Heart right ventricle (tissue), 16 donors: ENCODE measurements around the gene SH3RF2. TPM values are rescaled to one million over a fixed set of nuclear protein-coding genes. Genes with fewer than 3 reads are reported as not detected.

ENCODE experiments used
- ATAC-seq, 8 donors: fragments of 200-7000 bp; cut with Tn5 transposase; one replicate each; pipeline ENCODE4 v1.9.1; 2020; ENCODE audit warnings: mild to moderate bottlenecking in 8 of 8, moderate library complexity in 8 of 8, moderate number of reproducible peaks in 1 of 8
- DNase-seq, 2 donors: peaks; one replicate each; pipeline ENCODE4 v3.0.0-alpha.2; 2020
- H3K27ac ChIP-seq, 10 donors: fragments of 200-600 bp; sonication (generic) in 2 of 10; one replicate each; pipeline versions ENCODE4 v1.5.0 to v1.8.0; 2020 to 2022; ENCODE audit warnings: mild to moderate bottlenecking in 3 of 10
- H3K27me3 ChIP-seq, 7 donors: fragments of 200-600 bp; one replicate each; pipeline ENCODE4 v1.8.0; 2021 to 2022; ENCODE audit warnings: mild to moderate bottlenecking in 2 of 7
- H3K36me3 ChIP-seq, 9 donors: fragments of 200-600 bp; sonication (generic) in 1 of 9; one replicate each; pipeline versions ENCODE4 v1.5.0 to v1.8.0; 2020 to 2022; ENCODE audit warnings: mild to moderate bottlenecking in 2 of 9
- H3K4me1 ChIP-seq, 9 donors: fragments of 200-600 bp; sonication (generic) in 1 of 9; one replicate each; pipeline versions ENCODE4 v1.5.0 to v1.8.0; 2020 to 2022; ENCODE audit warnings: mild to moderate bottlenecking in 4 of 9
- H3K4me3 ChIP-seq, 10 donors: fragments of 200-600 bp; sonication (generic) in 2 of 10; one replicate each; pipeline versions ENCODE4 v1.5.0 to v1.8.0; 2020 to 2022; ENCODE audit warnings: mild to moderate bottlenecking in 7 of 10, moderate library complexity in 2 of 10
- H3K9me3 ChIP-seq, 11 donors: fragments of 200-600 bp in 10 of 11; sonication (generic) in 2 of 11; one replicate each; pipeline versions ENCODE4 v1.5.0 to v1.8.0; 2013 to 2022; ENCODE audit warnings: mild to moderate bottlenecking in 2 of 11, control low read depth in 1 of 11, moderate library complexity in 1 of 11
- WGBS, 2 donors: extraction: QIAGEN DNeasy Blood & Tissue Kit; methylation state at CpG; one replicate each; pipeline ENCODE4 v1.1.7; 2013; ENCODE audit warnings: inconsistent platforms in 1 of 2; 5-methylcytosine and 5-hydroxymethylcytosine counted together
- intact Hi-C, 10 donors: fragments of 100-400 bp; cut with DNase I; formaldehyde crosslinking; loops; one replicate each; pipeline versions ENCODE4 v1.11.1 to v1.14.2; 2022
- polyA plus RNA-seq, 2 donors: library from polyadenylated mRNA; stranded (reverse); fragments of 200-250 nt; gene quantifications; one replicate each; pipeline ENCODE4 v1.2.3, GENCODE V29; 2013
- total RNA-seq, 10 donors: library from RNA; stranded (reverse); fragmentation: NEBNext Ultra II Directional in 3 of 10; extraction: Animal tissue kit (Norgen Biotek cat#: 25700) in 3 of 10; gene quantifications; one replicate each; pipeline versions ENCODE4 v1.2.1 to v1.2.4, GENCODE V29; 2021 to 2023
- TF ChIP-seq, protein P1 (sequence below), 9 donors: fragments of 200-600 bp; sonication (generic) in 2 of 9; IDR thresholded peaks; one replicate each; pipeline versions ENCODE4 v1.5.0 to v1.8.0; 2021 to 2022; ENCODE audit warnings: antibody characterized with exemption in 9 of 9, mild to moderate bottlenecking in 5 of 9, moderate library complexity in 1 of 9
- donor health status: Arrhythmogenic right ventricular cardiomyopathy.
- donor health status: ischemic (EF 13 %, LVEDD 7.1; RV severe dilation, severe dysfunction).
- donor health status: healthy with polysubstance abuse.
- donor health status: DM: no; HTN: yes; CAD: no.
- donor health status: DM: no; HTN: no; CAD: no.
- donor health status: ischemic (EF 25% LVEDD 6.9; RV normal size, moderate dysfunction).
- donor health status: ischemic (EF 25% LVEDD 5.7; RV mildly dilated, moderate dysfunction).
- donor health status: healthy.
- donor health status: DM: yes; HTN: yes; CAD: no.
- donor health status: Ischemic cardiomyopathy.
- donor health status: ischemic (EF 35%, LVEDD 5.7; RV mildly dilated, moderate dysfunction).
- donor health status: nonischemic (EF 11% LVEDD 7.7; RV severe dilation, severe dysfunction).
- donor health status: DM: yes; HTN: yes; CAD: no.
- donor health status: PGD.
- donor health status: ischemic (EF 29% LVEDD 5.4; RV normal size, mild dysfunction).
- donor health status: nonischemic (EF 23%, LVEDD 6.1; RV moderate dilation, normal function).

The SH3RF2 gene
- total and polyA plus RNA-seq, 12 donors = 32.9 to 887 (median 219) TPM

DNA sequence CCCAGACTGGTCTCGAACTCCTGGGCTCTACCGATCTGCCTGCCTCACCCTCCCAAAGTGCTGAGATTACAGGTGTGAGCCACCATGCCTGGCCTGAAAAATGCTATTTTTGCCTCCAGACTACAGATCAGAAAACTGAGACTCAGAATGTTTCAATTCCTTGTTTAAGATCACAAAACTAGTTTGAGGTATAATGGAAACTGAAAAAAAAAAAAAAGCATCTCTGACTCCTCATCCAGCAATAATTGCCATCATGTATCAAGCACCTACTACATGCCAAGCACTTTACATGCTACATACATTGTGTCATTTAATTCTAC, 133.4 kb downstream of the SH3RF2 start:
- TF ChIP-seq, protein P1, sequence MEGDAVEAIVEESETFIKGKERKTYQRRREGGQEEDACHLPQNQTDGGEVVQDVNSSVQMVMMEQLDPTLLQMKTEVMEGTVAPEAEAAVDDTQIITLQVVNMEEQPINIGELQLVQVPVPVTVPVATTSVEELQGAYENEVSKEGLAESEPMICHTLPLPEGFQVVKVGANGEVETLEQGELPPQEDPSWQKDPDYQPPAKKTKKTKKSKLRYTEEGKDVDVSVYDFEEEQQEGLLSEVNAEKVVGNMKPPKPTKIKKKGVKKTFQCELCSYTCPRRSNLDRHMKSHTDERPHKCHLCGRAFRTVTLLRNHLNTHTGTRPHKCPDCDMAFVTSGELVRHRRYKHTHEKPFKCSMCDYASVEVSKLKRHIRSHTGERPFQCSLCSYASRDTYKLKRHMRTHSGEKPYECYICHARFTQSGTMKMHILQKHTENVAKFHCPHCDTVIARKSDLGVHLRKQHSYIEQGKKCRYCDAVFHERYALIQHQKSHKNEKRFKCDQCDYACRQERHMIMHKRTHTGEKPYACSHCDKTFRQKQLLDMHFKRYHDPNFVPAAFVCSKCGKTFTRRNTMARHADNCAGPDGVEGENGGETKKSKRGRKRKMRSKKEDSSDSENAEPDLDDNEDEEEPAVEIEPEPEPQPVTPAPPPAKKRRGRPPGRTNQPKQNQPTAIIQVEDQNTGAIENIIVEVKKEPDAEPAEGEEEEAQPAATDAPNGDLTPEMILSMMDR (IDR thresholded peaks at IDR 0.05) = no peak
- H3K9me3 ChIP-seq = no peaks in the 10 kb centered on the region
- H3K4me3 ChIP-seq = no peak overlapping the region
- H3K36me3 ChIP-seq = no peaks in the 10 kb centered on the region
- H3K4me1 ChIP-seq = peaks cover 10 to 80% (median 41%) of the 10 kb centered on the region in 9 donors
- DNase-seq = no peak
- no peaks in the 10 kb centered on the region for H3K27me3 ChIP-seq
- intact Hi-C loops = loop anchor here in 2 of 10 donors (5.0 to 10.0 kb wide), 3 partner anchors 33 to 55 kb away; no protein-coding TSS in a partner anchor
- WGBS, 2 donors = 95 to 99% methylated on average over 2 of the region's 2 CpGs
- H3K27ac ChIP-seq = peak overlapping the region in 9 of 10 donors; percentile 14 to 89 (median 77)
- no peak for ATAC-seq

DNA sequence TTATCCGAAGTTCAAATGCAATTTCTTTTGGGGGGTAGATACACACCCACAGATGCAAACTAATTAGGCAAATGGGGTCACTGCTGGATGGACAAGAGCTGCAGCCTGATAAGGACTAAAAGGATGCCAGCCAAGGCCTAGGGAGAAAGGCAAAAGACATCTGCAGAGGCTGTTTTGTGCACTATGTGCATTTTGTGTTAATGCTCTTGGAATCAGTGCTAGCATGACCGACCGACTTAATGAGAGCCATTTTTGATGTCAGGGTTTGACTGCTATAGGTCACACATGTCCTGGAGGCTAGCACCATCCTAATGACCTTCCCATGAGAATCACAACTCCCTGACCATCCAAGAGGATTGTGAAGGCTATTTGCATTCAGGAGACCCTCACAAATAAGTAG, 134.4 kb downstream of the SH3RF2 start:
- intact Hi-C loops = no loop called here
- WGBS, 2 donors = 53 to 73% methylated on average over 3 of the region's 3 CpGs
- peaks cover 10 to 72% (median 37%) of the 10 kb centered on the region in 9 donors for H3K4me1 ChIP-seq

DNA sequence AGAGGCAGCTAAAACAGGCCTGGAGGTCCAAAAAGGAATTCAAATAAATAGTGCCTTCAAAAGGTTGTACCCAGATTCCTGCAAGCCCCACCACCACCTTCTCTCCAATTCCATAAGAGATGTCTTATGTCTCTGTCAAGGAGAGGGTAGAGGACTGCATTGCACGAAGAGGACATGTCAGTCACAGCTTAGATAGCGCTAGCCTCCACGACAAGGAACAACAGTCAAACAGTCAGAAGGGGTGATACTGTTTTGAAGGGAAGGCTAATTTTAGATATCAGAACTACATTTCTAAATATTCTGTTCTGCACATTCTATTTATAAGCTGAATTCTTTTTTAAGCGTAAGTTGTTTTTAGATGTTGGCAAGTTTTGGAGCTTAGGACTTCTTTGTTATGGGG, 134.8 kb downstream of the SH3RF2 start:
- peak overlapping the region; percentile 14 to 89 (median 77) for H3K27ac ChIP-seq

More for the DNA sequence above, 134.4 kb downstream of the SH3RF2 start:
- H3K4me3 ChIP-seq = no peak overlapping the region
- H3K27ac ChIP-seq = peak overlapping the region in 9 of 10 donors; percentile 14 to 89 (median 77)
- no peaks in the 10 kb centered on the region for H3K27me3 ChIP-seq
- DNase-seq = no peak
- TF ChIP-seq, protein P1 (IDR thresholded peaks at IDR 0.05) = no peak
- H3K36me3 ChIP-seq = no peaks in the 10 kb centered on the region
- H3K9me3 ChIP-seq = no peaks in the 10 kb centered on the region
- no peak for ATAC-seq

DNA sequence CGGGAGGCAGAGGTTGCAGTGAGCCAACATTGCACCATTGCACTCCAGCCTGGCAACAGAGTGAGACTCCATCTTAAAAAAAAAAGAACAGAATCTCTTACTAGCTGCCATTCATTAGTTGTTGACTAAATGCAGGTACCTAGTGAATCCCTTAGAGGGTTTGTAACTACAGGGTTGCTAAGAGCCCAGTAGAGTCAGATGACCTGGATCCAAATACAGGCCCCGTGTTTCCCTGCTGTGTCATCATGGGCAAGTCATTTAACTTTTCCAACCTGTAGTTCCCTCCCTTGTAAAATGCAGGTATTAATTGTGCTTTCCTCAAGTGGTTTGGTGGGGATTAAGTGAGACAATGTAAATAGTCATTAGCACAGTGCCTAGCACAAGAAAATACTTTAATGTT, 136.2 kb downstream of the SH3RF2 start:
- Histone ChIP-seq H3K36me3 (no peaks in the 10 kb centered on the region), H3K27ac (peak overlapping the region; percentile 58 to 89 (median 77)), H3K9me3 (no peaks in the 10 kb centered on the region), H3K27me3 (no peaks in the 10 kb centered on the region), H3K4me3 (no peak overlapping the region), H3K4me1 (peaks cover 10 to 60% (median 34%) of the 10 kb centered on the region in 9 donors)
- intact Hi-C loops = no loop called here
- TF ChIP-seq, protein P1 (IDR thresholded peaks at IDR 0.05) = no peak
- ATAC-seq (peak in 6 of 8 donors; percentile 31 to 64 (median 44)), DNase-seq (no peak)
- 73 to 74% methylated on average over 2 of the region's 2 CpGs for WGBS, 2 donors

More for the DNA sequence above, 134.8 kb downstream of the SH3RF2 start:
- Histone ChIP-seq H3K4me3 (no peak overlapping the region), H3K9me3 (no peaks in the 10 kb centered on the region), H3K27me3 (no peaks in the 10 kb centered on the region), H3K4me1 (peaks cover 10 to 67% (median 35%) of the 10 kb centered on the region in 9 donors), H3K36me3 (no peaks in the 10 kb centered on the region)
- intact Hi-C loops = no loop called here
- DNase-seq (no peak), ATAC-seq (peak; percentile 60 to 88 (median 84))
- TF ChIP-seq, protein P1 (IDR thresholded peaks at IDR 0.05) = no peak
- WGBS, 2 donors = 14 to 28% methylated on average over 4 of the region's 4 CpGs
